ENCODE results near the gene GREB1. TPM values are rescaled to one million over a fixed set of nuclear protein-coding genes. Genes with fewer than 3 reads are reported as not detected.

GREB1 gene
- polyA plus RNA-seq, 1 of the 3 experiments (the other 2 are of a cell fraction) = 2.9 TPM

GRCh38 chr2:11564816-11565567 is 31.1 kb downstream of the GREB1 start:
- Histone ChIP-seq H3K9me3 (no peaks in the 10 kb centered on the region), H3K36me3 (replicated peaks in 1 of 2; ENCODE audit: control insufficient read depth in 1 of 2, insufficient read depth in 2 of 2, low read length in 1 of 2) (no peaks in the 10 kb centered on the region), H3K27ac (ENCODE audit: low read depth in 2 of 2, low read length in 1 of 2) (no peak overlapping the region), H4K20me1 (ENCODE audit: insufficient read depth) (no peaks in the 10 kb centered on the region), H3K4me3 (ENCODE audit: low read depth in 2 of 2, low read length in 1 of 2) (no peak overlapping the region), H3K79me2 (ENCODE audit: insufficient read depth) (no peaks in the 10 kb centered on the region), H3K4me1 (ENCODE audit: control insufficient read depth in 1 of 2, insufficient read depth in 2 of 2, low read depth in 1 of 2, low read length in 1 of 2) (no peaks in the 10 kb centered on the region; a peak in 1 of 4 replicates), H3K4me2 (no peak overlapping the region), H3K9me2 (no peaks in the 10 kb centered on the region), H3K27me3 (ENCODE audit: insufficient read depth) (no peaks in the 10 kb centered on the region), H3F3A (replicated peaks; ENCODE audit: insufficient read depth) (no peaks in the 10 kb centered on the region), H3K9ac (no peak overlapping the region), H2AFZ (ENCODE audit: low read depth) (no peak overlapping the region)
- no peak for DNase-seq
- TF ChIP-seq FOXJ3 (CRISPR knock-in tag; IDR thresholded peaks at IDR 0.05) (no peak), TAF1 (IDR thresholded peaks at IDR 0.05; ENCODE audit: borderline replicate concordance, low read depth, low read length) (no peak), RXRA (IDR thresholded peaks at IDR 0.05; ENCODE audit: borderline replicate concordance, low read depth) (no peak), CTCF (IDR thresholded peaks at IDR 0.05) (no peak), EZH2phosphoT487 (IDR thresholded peaks at IDR 0.05; ENCODE audit: borderline replicate concordance, low read depth) (no peak), ZBTB33 (IDR thresholded peaks at IDR 0.05; ENCODE audit: borderline replicate concordance, low read depth) (no peak), ELF1 (IDR thresholded peaks at IDR 0.05) (no peak), IRF3 (IDR thresholded peaks at IDR 0.05; ENCODE audit: low read depth, low read length) (no peak), SMC3 (IDR thresholded peaks at IDR 0.05; ENCODE audit: low read depth, low read length) (no peak), YY1 (IDR thresholded peaks at IDR 0.05; ENCODE audit: low read depth) (no peak), RCOR1 (IDR thresholded peaks at IDR 0.05; ENCODE audit: low read length) (no peak), MXI1 (IDR thresholded peaks at IDR 0.05; ENCODE audit: low read depth, low read length) (no peak), GATA2 (CRISPR knock-in tag; IDR thresholded peaks at IDR 0.05) (no peak), RFX5 (IDR thresholded peaks at IDR 0.05; ENCODE audit: low read length) (no peak), EP300 (IDR thresholded peaks at IDR 0.05; ENCODE audit: borderline replicate concordance in 1 of 2, low read depth in 1 of 2, low read length in 1 of 2) (no peak), SIN3A (IDR thresholded peaks at IDR 0.05; ENCODE audit: borderline replicate concordance, low read depth, low read length) (no peak), NRF1 (IDR thresholded peaks at IDR 0.05; ENCODE audit: low read depth, low read length) (no peak), JUND (IDR thresholded peaks at IDR 0.05) (no peak)
- TF ChIP-seq, protein P1, sequence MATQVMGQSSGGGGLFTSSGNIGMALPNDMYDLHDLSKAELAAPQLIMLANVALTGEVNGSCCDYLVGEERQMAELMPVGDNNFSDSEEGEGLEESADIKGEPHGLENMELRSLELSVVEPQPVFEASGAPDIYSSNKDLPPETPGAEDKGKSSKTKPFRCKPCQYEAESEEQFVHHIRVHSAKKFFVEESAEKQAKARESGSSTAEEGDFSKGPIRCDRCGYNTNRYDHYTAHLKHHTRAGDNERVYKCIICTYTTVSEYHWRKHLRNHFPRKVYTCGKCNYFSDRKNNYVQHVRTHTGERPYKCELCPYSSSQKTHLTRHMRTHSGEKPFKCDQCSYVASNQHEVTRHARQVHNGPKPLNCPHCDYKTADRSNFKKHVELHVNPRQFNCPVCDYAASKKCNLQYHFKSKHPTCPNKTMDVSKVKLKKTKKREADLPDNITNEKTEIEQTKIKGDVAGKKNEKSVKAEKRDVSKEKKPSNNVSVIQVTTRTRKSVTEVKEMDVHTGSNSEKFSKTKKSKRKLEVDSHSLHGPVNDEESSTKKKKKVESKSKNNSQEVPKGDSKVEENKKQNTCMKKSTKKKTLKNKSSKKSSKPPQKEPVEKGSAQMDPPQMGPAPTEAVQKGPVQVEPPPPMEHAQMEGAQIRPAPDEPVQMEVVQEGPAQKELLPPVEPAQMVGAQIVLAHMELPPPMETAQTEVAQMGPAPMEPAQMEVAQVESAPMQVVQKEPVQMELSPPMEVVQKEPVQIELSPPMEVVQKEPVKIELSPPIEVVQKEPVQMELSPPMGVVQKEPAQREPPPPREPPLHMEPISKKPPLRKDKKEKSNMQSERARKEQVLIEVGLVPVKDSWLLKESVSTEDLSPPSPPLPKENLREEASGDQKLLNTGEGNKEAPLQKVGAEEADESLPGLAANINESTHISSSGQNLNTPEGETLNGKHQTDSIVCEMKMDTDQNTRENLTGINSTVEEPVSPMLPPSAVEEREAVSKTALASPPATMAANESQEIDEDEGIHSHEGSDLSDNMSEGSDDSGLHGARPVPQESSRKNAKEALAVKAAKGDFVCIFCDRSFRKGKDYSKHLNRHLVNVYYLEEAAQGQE (IDR thresholded peaks at IDR 0.05; ENCODE audit: low read depth, low read length) = no peak
- TF ChIP-seq, protein P2, sequence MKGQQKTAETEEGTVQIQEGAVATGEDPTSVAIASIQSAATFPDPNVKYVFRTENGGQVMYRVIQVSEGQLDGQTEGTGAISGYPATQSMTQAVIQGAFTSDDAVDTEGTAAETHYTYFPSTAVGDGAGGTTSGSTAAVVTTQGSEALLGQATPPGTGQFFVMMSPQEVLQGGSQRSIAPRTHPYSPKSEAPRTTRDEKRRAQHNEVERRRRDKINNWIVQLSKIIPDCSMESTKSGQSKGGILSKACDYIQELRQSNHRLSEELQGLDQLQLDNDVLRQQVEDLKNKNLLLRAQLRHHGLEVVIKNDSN (IDR thresholded peaks at IDR 0.05; ENCODE audit: borderline replicate concordance, low read depth) = no peak
- ChIA-PET POLR2A (no interaction called here), CTCF (interaction anchor here (0.6 to 18.2 kb wide), 6 partner anchors 17 to 237 kb away, joined by 3 to 294 read pairs (median 4); no protein-coding TSS in a partner anchor)
- WGBS (ENCODE audit: low lambda C conversion rate) = 79% methylated on average over 5 of the region's 7 CpGs
